ENCODE measurements around the gene EFHD2.
"Not testable (repeated sequence)": the region's sequence is repeated elsewhere in the genome, so short reads cannot be mapped to it uniquely, and the experiment has no call there.

The EFHD2 gene

GRCh38 chr1:15459771-15460707 lies 50.4 kb downstream of the EFHD2 start:
- ATAC-seq, result peak; percentile 66
- TF ChIP-seq RARB (CRISPR knock-in tag; IDR thresholded peaks at IDR 0.05) (no peak), TCF4 (CRISPR knock-in tag; IDR thresholded peaks at IDR 0.05; ENCODE audit: borderline replicate concordance) (no peak), ISL1 (CRISPR knock-in tag; IDR thresholded peaks at IDR 0.05) (peak; percentile 32), TOX (CRISPR knock-in tag; IDR thresholded peaks at IDR 0.05; ENCODE audit: borderline replicate concordance) (no peak), ARNTL (CRISPR knock-in tag; IDR thresholded peaks at IDR 0.05; ENCODE audit: borderline replicate concordance, low read depth) (no peak), SNAI2 (CRISPR knock-in tag; IDR thresholded peaks at IDR 0.05) (no peak)

GRCh38 chr1:15460708-15461095 lies 51.0 kb downstream of the EFHD2 start:
- TF ChIP-seq TSHZ2 (CRISPR knock-in tag; IDR thresholded peaks at IDR 0.05), result no peak
- TF ChIP-seq ESRRG (CRISPR knock-in tag; IDR thresholded peaks at IDR 0.05), result no peak
- TF ChIP-seq GLIS3 (CRISPR knock-in tag; IDR thresholded peaks at IDR 0.05), result no peak
- TF ChIP-seq ZNF8 (CRISPR knock-in tag; IDR thresholded peaks at IDR 0.05), result no peak
- TF ChIP-seq SNAI2 (CRISPR knock-in tag; IDR thresholded peaks at IDR 0.05), result no peak
- no peak for TF ChIP-seq ZC3H10 (CRISPR knock-in tag; IDR thresholded peaks at IDR 0.05)
- TF ChIP-seq CSDC2 (CRISPR knock-in tag; IDR thresholded peaks at IDR 0.05), result no peak
- no peak for ATAC-seq

DNA sequence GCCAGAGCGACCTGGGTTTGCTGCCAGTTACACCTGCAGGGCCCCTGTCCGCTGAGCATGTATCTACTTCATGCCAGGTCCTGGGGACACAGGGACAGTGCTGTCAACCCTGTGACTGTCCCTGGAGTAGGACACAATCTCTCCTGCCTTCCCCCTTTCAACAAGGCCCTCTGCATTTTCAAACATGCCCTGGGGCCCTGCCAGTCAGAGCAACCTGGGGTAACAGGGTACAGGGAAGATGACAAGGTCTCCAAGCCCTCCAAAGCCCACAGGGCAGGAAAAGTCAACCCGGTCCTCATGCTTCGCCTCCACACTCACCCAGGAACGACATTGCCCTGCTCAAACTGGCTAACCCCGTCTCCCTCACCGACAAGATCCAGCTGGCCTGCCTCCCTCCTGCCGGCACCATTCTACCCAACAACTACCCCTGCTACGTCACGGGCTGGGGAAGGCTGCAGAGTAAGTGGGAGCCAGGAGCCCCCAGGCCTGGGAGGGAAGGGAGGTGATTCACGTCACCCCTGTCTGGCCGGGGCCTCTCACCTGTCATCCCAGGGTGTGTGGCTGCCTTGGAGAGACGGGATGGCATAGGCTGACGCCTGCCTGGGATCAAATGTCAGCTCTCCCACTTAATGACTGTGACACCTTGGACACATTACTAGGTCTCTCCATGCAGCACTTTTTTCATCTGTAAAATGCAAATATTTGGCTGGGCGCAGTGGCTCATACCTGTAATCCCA lies 53.5 kb downstream of the EFHD2 start:
- ATAC-seq, result not testable (repeated sequence)

DNA sequence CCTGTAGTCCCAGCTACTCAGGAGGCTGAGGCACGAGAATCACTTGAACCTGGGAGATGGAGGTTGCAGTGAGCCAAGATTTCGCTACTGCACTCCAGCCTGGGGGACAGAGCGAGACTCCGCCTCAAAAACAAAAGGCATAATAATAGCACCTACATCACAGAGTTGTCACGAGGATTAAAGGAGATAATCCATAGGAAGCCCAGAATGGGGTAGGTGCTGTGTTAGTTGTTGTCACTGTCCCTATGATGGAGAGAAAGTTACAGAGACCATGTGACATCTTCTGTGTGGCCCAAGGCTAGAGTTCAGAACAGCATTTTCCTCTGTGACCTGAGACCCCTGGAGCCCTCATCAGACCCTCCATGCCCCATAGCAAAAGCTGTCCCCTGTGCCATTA lies 54.2 kb downstream of the EFHD2 start:
- ATAC-seq, result not testable (repeated sequence)

DNA sequence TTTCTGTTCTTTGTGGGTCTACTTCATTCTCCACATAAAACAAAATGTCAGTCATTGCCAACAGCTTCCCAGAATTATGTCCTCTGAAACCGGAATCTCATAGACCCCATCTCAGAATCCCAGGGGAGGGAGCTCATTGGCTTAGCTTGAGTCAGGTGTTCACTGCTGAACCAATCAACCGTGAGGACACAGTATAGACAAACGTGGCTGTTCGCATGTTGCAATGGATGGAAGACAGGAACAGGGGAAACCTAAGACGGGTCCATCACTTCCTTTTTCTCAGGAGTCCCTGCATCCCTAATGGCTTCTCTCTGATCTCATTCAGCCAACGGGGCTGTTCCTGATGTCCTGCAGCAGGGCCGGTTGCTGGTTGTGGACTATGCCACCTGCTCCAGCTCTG lies 56.0 kb downstream of the EFHD2 start:
- ATAC-seq, result no peak
- TF ChIP-seq PPARA (CRISPR knock-in tag; IDR thresholded peaks at IDR 0.05; ENCODE audit: borderline replicate concordance), result no peak
- TF ChIP-seq ZFP30 (CRISPR knock-in tag; IDR thresholded peaks at IDR 0.05), result no peak
- TF ChIP-seq TOX (CRISPR knock-in tag; IDR thresholded peaks at IDR 0.05; ENCODE audit: borderline replicate concordance), result no peak
- no peak for TF ChIP-seq TCF4 (CRISPR knock-in tag; IDR thresholded peaks at IDR 0.05; ENCODE audit: borderline replicate concordance)
- no peak for TF ChIP-seq CSDC2 (CRISPR knock-in tag; IDR thresholded peaks at IDR 0.05)
- TF ChIP-seq CSRNP3 (CRISPR knock-in tag; IDR thresholded peaks at IDR 0.05), result no peak
- no peak for TF ChIP-seq ESRRG (CRISPR knock-in tag; IDR thresholded peaks at IDR 0.05)
- TF ChIP-seq TSHZ2 (CRISPR knock-in tag; IDR thresholded peaks at IDR 0.05), result no peak
- TF ChIP-seq ARNTL (CRISPR knock-in tag; IDR thresholded peaks at IDR 0.05; ENCODE audit: borderline replicate concordance, low read depth), result no peak

GRCh38 chr1:15466955-15467625 lies 57.4 kb downstream of the EFHD2 start:
- ATAC-seq, result not testable (repeated sequence)

Measured in SK-N-SH treated with all-trans-retinoic acid at 6 μM for 48 hours (cell line).